HG02840 (cell line): ENCODE results near the gene RPA1.

ENCODE experiments used
- ATAC-seq: cut with Tn5 transposase; IDR thresholded peaks from one replicate; pipeline ENCODE4 v1.9.1; 2021; ENCODE audit warnings: mild to moderate bottlenecking, moderate library complexity, moderate number of reproducible peaks; ENCODE audit not compliant: unreplicated experiment, low FRiP score

The RPA1 gene

GRCh38 chr17:1906662-1907101 is 76.9 kb downstream of the RPA1 start:
- no peak for ATAC-seq

- no peak for ATAC-seq
Observed at GRCh38 chr17:1907216-1907631, 77.4 kb downstream of the RPA1 start.

GRCh38 chr17:1907909-1908698 is 78.3 kb downstream of the RPA1 start:
- no peak for ATAC-seq

- ATAC-seq, result no peak
Observed at GRCh38 chr17:1908699-1909309, 79.0 kb downstream of the RPA1 start.

- ATAC-seq, result no peak
Observed at GRCh38 chr17:1909985-1910384, 80.2 kb downstream of the RPA1 start.

GRCh38 chr17:1912146-1912545 is 82.3 kb downstream of the RPA1 start:
- ATAC-seq, result no peak

- no peak for ATAC-seq
Observed at GRCh38 chr17:1913702-1914101, 83.9 kb downstream of the RPA1 start.

GRCh38 chr17:1914661-1915083 is 84.9 kb downstream of the RPA1 start:
- ATAC-seq, result no peak

- no peak for ATAC-seq
Observed at GRCh38 chr17:1915889-1916288, 86.1 kb downstream of the RPA1 start.

- ATAC-seq, result no peak
Observed at GRCh38 chr17:1916316-1916715, 86.5 kb downstream of the RPA1 start.

- ATAC-seq, result no peak
Observed at GRCh38 chr17:1916963-1917715, 87.3 kb downstream of the RPA1 start.

- ATAC-seq, result no peak
Observed at GRCh38 chr17:1918346-1919162, 88.7 kb downstream of the RPA1 start.

GRCh38 chr17:1919201-1919600 is 89.4 kb downstream of the RPA1 start:
- no peak for ATAC-seq

- no peak for ATAC-seq
Observed at GRCh38 chr17:1920948-1921351, 91.1 kb downstream of the RPA1 start.

GRCh38 chr17:1928976-1929375 is 99.2 kb downstream of the RPA1 start:
- ATAC-seq, result no peak

- ATAC-seq, result no peak
Observed at GRCh38 chr17:1930337-1930645, 100.5 kb downstream of the RPA1 start.

- no peak for ATAC-seq
Observed at GRCh38 chr17:1931844-1932579, 102.2 kb downstream of the RPA1 start.

- no peak for ATAC-seq
Observed at GRCh38 chr17:1933875-1934715, 104.3 kb downstream of the RPA1 start.

GRCh38 chr17:1934901-1935300 is 105.1 kb downstream of the RPA1 start:
- no peak for ATAC-seq
